HG03558 (cell line): ENCODE measurements around the gene NONO.
"Not testable (repeated sequence)": the region's sequence is repeated elsewhere in the genome, so short reads cannot be mapped to it uniquely, and the experiment has no call there.

Experiments
- ATAC-seq: cut with Tn5 transposase; IDR thresholded peaks from one replicate; pipeline ENCODE4 v1.9.1; 2021; ENCODE audit warnings: moderate number of reproducible peaks; ENCODE audit not compliant: unreplicated experiment; ENCODE audit errors: extremely low read depth

Gene NONO

GRCh38 chrX:71282514-71283402 is 677 bp upstream of the NONO start:
- ATAC-seq = peak; percentile 7

- no peak for ATAC-seq
Measured at GRCh38 chrX:71285929-71286328, 2.5 kb downstream of the NONO start.

GRCh38 chrX:71291381-71291780 is 7.9 kb downstream of the NONO start:
- no peak for ATAC-seq

- ATAC-seq = no peak
Measured at GRCh38 chrX:71292669-71293365, 9.4 kb downstream of the NONO start.

DNA sequence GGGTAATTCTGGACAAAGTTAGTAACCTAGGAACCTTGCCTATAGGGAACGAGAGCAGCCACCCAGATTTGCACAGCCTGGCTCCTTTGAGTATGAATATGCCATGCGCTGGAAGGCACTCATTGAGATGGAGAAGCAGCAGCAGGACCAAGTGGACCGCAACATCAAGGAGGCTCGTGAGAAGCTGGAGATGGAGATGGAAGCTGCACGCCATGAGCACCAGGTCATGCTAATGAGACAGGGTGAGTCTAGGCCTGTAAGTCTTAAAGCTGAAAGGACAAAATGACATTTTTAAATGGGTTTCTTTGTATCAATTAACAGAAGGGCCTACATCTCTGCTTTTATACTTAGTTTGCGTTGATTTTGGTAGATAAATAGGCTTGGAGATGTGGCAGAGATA is 13.4 kb downstream of the NONO start:
- ATAC-seq = no peak

GRCh38 chrX:71298119-71298518 is 14.7 kb downstream of the NONO start:
- no peak for ATAC-seq

- ATAC-seq = not testable (repeated sequence)
Measured at GRCh38 chrX:71300064-71300463, 16.6 kb downstream of the NONO start.

DNA sequence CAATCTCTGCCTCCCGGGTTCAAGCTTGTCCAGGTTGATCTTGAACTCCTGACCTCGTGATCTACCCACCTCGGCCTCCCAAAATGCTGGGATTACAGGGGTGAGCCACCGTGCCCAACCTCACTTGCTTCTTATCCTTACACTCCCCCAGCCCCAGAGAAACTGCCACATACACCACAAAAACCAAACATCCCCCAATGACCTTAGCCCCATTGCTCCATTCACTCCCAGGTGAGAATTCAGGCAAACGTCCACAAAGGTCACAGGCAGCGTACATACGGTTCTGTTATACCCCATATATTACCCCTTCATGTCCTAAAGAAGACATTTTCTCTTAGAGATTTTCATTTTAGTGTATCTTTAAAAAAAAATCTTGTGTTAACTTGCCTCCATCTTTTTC is 17.1 kb downstream of the NONO start:
- not testable (repeated sequence) for ATAC-seq

GRCh38 chrX:71301195-71301924 is 17.9 kb downstream of the NONO start, which contains the start of gene ITGB1BP2:
Gene ITGB1BP2, plus strand, starts transcription at chrX:71301750. Its CDS starts 57 bp downstream, at chrX:71301807.
- no peak for ATAC-seq

GRCh38 chrX:71302461-71303213 is 19.2 kb downstream of the NONO start:
- no peak for ATAC-seq

GRCh38 chrX:71304561-71304960 is 21.1 kb downstream of the NONO start:
- ATAC-seq = no peak

GRCh38 chrX:71315917-71316316 is 32.5 kb downstream of the NONO start:
- no peak for ATAC-seq

- not testable (repeated sequence) for ATAC-seq
Measured at GRCh38 chrX:71316959-71317358, 33.5 kb downstream of the NONO start.

GRCh38 chrX:71320126-71320525 is 36.7 kb downstream of the NONO start:
- no peak for ATAC-seq

GRCh38 chrX:71321731-71322130 is 38.3 kb downstream of the NONO start:
- ATAC-seq = no peak

DNA sequence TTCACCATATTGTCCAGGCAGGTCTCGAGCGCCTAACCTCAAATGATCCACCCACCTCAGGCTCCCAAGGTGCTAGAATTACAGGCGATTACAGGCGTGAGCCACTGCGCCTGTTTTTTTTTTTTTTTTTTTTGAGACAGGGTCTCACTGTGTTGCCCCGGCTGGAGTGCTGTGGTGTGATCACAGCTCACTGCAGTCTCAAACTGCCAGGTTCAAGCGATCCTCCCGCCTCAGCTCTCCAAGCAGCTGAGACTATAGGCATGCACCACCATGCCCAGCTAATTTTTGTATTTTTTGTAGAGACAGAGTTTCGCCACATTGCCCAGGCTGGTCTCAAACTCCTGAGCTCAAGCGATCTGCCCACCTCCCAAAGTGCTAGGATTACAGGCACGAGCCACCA is 41.0 kb downstream of the NONO start:
- not testable (repeated sequence) for ATAC-seq

- no peak for ATAC-seq
Measured at GRCh38 chrX:71326394-71326793, 43.0 kb downstream of the NONO start.

DNA sequence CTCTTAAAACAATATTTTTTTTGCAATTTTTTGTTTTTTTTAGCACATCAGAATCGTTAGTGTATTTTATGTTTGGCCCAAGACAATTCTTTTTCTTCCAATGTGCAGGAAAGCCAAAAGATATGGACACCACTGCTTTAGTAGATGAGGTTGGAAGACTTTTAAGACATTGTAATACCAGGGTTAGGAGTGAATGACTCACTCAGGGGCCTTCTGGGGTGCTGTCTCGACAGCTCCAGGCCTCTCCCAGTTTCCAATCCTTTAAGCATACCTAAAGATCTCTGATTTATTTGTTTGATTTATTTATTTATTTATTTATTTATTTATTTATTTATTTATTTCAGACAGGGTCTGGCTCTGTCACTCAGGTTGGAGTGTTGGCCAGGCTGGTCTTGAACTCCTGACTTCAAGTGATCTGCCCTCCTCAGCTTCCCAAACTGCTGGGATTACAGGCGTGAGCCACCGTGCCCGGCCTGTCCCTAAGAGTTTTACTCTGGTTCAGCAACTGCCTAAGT is 65.8 kb downstream of the NONO start:
- not testable (repeated sequence) for ATAC-seq

DNA sequence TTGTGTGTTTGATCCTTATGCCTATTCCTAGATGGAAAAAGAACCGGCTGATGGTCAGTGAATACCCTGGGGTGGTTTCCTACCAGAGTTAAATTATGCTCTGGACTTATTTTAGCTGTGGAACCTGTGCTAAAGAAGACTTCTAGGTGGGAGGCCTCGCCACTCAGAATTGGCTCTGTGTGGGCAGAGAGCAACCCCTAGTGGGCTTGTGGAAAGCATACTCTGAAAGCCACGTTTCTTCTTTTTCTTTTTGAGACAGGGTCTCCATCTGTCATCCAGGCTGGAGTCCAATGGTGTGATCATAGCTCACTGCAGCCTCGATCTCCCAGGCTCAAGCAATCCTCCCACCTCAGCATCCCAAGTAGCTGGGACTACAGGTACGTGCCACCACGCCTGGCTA is 66.4 kb downstream of the NONO start:
- ATAC-seq = not testable (repeated sequence)
